Stromal cell of bone marrow (primary cell): Measurements from ENCODE around the gene MMP23B.
"Not testable (repeated sequence)": the region's sequence is repeated elsewhere in the genome, so short reads cannot be mapped to it uniquely, and the experiment has no call there.

Experiments
- DNase-seq: peaks from one replicate; pipeline ENCODE4 v3.0.0-alpha.2; 2012; ENCODE audit warnings: low read depth

MMP23B gene

DNA sequence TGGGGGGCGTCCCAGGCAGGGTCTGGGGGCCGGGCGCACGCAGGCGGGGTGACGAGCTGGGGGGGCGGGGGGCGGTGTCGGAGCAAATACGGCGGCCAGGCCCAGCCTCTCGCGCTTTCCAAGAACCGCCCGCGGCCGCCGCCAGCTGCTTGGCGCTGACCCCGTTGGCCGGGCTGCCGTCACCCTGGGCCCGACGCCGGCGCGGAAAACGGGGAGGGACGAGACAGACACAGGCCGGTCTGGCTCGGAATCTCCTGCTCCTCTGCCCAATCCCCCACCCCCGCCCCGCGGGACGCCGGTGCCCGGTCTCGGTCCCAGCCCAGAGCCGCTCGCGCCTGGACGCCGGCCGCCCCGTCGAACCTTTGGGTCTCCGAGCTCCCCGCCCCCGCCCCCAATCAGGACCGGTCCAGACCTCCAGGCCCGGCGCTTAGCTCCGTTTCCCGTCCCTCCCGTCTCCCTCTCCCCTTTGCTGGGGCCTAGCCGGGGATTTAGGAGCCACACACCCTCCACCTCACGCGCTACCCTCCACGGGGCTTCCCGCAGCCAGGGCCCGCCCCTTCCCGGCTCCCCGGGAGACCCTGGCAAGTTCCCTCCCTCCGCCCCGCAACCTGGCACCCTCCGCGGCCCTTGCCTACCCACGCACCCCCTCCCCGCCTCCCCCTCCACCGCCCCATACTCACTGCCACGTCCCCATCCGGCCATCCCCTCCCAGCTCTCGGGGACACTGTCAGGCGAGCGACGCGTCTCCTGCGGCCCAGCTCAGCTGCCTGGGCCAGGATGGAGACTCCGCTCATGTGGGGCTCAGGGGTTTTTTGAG, 800 bp upstream of the MMP23B start:
- DNase-seq, result no peak

DNA sequence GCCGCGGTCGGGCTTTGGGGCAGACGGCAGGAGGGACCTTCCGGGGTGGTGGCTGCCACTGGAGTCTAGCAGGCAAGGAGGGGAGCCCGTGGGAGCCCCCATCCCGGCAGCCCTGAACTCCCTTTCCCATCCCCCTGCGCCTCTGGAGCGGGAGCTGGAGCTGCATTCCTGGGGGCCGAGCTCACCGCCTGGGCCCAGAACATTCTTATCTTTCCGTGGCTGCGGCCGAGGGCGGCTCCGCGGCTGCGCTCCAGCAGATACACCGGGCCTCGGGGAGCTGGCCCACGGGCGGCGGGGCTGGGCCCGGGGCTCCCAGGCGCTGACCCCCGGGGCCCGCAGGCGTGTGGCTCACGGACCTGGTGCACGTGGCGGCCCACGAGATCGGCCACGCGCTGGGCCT, 1.4 kb downstream of the MMP23B start:
- DNase-seq, result not testable (repeated sequence)

DNA sequence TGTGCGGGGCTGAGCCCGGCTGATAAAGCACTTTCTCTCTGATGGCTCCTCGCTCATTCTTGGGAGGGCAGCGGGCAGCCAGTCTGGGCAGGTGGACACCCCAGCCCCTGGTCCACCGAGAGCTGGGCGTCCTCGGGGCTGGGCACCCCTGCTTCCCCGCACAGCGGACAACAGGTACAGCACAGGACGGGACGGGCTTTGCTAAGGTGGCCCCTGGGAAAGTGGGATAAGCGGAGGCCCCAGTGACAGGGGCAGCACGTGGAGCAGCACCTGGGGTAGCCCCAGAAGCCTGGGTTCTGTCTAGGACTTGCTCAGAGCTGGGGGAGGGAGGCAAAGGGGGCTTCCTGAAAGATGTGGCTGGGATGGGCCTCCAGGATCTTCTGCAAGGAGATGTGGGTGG, 2.6 kb downstream of the MMP23B start:
- DNase-seq, result not testable (repeated sequence)

DNA sequence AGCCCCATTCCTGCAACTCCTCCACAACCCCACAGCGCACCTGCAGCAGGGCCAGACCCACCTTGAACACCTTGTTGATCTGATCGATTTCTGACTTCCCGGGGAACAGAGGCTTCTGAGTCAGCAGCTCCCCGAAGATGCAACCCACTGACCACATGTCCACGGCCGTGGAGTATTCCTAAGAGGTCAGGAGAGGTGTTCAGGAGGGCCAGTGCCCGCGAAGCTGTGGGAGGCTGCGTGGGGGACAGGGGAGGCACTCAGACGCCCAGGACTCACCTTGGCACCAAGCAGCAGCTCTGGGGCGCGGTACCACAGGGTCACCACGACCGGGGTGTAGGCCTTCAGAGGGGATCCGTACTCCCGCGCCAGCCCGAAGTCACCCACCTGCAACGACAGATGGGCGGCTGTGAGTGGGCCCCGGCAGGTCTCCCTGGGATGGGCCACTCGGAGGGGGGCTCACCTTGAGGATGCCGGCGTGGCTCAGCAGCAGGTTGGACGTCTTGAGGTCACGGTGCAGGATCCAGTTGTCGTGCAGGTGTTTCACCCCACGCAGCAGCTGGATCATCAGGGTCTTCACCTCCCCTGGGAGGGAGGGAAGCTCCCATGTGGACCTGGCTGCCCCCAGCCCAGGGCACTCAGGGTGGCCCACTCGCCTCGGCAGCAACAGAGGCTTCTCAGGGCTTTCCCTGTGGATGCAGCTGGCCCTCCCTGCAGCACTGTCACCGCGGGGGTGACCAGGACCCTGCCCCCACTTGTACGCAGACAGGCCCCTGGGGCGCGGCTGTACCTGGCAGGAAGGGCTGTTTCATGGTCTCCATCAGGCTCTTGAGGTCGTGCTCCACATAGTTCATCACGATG, 4.9 kb downstream of the MMP23B start:
- DNase-seq, result not testable (repeated sequence)

DNA sequence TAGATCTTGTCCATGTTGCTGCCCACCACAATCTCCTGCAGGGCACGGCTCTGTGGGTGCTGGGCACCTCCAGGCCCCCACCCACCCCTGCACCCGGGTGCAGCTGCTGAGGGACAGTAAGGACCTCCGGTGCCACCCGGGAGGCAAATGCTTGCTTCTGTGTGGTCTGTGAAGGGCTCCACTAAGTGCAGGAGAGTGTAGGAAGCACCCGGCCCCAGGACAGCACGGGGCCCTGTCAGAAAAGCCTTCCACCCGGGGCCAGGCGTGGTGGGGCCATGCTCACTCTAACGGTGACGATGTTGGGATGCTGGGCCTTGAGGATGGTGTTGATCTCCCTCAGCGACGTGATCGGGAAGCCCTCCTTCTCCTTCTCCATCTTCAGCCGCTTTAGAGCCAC, 5.5 kb downstream of the MMP23B start:
- not testable (repeated sequence) for DNase-seq

DNA sequence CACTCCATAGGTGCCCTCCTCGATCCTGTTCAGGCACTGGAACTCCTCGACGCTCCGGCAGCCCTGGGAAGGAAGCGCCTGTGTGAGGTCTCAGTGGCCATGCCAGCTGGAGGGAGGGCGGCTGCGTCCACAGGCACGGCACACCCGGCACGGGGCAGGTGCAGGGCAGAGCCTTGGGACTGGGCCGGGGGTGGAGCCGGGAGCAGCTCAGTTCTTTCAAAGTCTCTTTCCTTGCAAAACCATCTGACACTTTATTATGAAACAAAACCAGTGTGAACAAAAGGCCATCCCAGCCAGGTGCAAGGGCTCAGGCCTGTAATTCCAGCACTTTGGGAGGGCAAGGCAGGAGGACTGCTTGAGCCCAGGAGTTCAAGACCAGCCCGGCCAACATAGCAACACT, 6.6 kb downstream of the MMP23B start:
- not testable (repeated sequence) for DNase-seq

DNA sequence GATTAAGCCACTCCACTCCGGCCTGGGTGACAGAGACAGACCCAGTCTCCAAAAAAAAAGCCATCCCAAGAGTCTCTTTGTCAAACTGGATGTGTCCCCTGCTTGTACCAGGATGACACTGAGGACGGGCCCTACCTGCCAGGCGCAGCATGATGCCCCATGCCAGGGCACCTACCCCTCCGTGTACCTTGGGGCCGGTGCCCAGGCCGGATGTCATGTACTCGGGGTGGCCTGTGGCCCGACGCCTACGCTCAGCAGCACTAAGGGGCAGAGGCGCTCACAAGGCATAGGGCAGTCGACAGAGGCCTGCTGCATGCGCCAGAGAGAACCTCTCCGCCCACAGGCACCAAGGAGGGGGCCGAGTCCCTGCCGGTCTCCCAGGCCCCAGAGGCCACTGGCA, 7.4 kb downstream of the MMP23B start:
- not testable (repeated sequence) for DNase-seq

DNA sequence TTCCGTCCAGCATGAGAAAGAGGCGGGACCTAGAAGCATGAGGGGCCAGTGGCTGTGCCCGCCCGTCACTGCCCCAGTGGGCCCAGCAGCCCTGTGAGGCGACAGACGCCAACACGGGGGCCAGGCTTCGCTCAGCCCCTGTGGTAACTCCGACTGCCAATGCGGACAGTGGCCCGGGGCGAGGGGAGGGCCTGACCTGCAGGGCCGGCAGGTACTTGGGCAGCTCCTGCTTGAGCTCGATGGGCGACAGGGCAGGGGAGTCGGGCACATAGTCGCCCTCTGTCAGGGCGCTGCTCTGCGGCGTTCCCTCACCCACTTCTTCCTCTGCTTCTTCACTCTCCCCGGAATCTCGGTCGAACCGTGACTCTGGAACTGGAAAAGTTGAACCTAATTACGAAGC, 8.1 kb downstream of the MMP23B start:
- not testable (repeated sequence) for DNase-seq

DNA sequence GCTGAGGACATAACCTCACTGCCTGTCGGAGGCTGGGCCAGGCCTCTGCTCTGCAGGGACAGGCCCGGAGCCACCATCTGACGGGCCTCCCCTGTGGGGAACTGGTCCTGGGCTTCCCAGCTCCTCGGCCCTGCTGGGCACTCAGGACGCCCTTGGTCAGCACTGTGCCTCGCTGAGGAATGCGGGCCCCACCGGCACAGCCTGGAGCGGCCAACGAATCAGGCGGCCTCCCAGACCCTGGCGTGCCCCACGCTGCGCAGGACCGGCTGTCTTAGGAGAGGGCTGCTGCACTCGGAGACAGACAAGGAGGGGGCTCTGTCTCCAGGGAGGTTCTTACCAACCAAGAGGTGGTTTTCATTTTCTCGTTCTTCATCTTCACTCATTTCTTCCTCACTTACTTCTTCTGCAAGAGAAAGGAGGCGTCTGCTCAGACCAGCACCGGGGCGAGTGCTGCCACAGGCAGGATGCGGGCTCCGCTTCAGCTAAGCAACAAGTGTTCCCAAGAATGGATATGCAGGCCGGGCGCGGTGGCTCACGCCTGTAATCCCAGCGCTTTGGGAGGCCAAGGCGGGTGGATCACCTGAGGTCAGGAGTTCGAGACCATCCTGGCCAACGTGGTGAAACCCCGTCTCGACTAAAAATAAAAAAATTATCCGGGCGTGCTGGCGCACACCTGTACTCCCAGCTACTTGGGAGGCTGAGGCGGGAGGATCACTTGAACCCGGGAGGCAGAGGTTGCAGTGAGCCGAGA, 8.9 kb downstream of the MMP23B start:
- DNase-seq, result not testable (repeated sequence)

DNA sequence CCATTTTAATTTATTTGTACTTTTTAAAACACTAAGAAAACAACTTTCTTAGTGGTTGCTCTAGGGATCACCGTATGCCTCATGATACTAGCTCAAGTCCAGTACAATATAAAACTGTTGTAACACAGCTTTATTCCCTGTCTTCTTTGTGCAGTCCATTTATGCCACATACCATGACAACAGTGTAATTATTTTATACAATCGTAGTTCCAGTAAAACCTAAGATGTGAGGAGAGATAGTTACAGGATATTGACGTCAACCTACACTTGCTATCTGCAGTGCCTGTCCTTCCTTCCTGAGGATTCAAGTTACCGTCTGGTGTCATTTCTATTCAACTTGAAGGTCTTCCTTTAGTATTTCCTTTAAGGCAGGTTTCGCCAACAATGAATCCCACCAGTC, 14.4 kb downstream of the MMP23B start:
- DNase-seq, result not testable (repeated sequence)

DNA sequence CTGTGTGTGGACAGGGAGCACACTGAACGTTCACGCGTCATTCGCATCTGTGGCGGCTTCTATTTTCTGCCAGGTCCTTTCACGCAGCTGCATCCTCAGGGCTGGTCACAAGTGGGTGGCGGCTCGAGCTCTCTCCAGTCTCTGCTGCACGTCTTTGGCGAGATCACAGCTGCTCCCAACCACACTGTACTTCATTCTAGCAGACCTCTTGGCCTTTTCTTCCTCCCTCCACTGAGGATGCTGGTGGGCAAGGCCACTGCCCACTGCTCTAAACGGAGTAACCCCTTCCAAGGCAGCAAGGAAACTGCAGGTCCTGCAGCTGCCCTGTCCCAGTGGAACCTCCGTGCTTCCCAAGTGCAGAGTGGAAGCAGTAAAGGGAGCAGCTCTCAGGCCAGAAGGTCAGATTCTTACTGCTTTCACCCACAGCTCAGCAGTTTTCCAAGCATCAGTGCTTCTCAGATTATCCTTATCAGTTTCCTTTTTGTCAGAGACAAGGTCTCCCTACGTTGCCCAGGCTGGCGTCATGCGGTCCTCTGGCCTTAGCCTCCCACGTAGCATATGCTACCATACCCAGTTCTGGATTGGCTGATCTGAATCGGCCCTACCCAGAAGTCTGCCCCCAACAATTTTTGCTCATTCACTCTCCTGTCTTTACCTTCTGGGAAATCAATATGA, 15.7 kb downstream of the MMP23B start:
- not testable (repeated sequence) for DNase-seq

DNA sequence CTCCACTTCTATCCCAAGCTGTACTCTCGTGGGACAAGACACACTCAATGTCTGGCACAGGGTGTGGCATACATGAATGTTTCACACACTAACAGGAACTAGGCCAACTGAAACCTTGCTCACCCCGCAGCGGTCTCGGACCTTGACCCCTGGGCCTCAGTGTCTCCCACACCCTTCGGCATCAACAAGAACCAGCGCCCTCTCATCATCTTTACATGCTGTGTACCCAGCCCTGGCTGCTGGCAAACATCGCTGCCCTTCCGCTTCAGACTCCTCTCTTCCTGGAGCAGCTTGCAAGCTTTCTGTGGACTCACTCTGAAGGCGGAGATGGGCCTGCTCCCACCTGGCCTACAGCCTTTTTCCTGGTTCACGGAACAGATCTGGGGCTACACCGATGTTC, 16.3 kb downstream of the MMP23B start:
- DNase-seq, result not testable (repeated sequence)

DNA sequence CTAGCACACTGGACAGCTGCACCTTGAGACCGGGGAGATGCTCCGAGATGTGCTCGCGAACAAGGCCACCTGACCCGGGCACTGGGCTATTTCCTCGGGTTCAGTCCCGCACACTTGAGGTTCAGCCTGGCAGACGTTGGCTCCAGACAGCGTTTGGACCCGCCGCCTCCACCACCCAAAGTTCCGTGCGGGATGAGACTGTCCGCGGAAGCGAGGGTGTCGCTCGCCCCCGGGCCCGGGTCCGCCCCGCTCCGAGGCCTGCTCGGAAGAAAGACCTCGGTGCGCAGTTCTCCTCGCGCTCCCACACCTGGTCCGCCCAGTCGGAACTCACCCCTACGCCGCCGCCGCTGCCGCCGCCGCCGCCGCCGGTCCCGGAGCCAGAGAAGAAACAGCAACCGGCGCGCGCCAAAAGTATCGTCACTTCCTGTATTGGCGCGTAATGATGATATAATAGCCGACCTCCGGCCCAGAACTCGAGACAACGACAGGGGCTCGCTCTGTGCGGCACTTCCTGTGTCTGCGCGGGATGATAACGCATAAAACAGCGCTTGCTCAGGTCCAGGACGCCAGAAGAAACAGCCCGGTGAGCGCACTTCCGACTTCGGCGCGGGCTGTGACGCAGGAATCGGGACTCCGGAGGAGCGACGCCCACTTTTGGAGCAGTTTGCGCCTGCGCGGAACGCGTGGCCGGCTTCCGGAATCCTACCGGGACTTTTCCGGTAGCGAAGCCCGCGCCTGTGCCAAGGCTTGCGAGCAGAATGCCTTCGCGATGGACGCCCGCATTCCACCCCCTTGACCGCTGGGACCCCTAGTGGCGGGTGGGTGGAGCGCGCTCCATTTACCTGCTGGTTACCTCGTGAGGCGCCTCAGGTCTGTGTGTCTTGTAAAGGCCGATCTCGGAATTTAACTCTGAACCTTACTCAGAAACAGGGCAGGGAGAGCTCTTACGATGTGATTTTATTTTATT, 26.9 kb downstream of the MMP23B start, which contains the start of gene CDK11B:
Gene CDK11B (minus strand): TSS at position 422 of the 967 bp plus-strand sequence. CDS start 1,519 bp downstream, outside the sequence.
- peak; percentile 91 for DNase-seq

DNA sequence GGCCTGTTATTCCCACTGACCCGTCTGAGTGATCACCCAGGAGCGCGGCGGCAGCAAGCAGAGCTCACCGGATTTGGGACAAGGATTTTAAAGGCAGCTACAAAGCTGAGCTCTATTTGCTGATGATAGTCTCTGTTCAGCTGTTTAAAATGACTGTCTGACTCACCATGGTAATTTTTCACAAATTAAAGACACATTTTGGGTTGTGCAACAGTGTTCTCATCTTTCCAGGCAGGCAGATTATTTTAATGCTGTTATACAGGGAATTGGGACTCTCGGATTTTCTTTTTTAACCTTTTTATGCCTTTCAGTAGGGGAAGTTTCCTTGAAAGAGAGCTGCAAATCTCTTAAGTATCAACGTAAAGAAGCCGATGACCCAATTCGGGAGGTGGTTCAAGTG, 30.4 kb downstream of the MMP23B start:
- peak; percentile 38 for DNase-seq

DNA sequence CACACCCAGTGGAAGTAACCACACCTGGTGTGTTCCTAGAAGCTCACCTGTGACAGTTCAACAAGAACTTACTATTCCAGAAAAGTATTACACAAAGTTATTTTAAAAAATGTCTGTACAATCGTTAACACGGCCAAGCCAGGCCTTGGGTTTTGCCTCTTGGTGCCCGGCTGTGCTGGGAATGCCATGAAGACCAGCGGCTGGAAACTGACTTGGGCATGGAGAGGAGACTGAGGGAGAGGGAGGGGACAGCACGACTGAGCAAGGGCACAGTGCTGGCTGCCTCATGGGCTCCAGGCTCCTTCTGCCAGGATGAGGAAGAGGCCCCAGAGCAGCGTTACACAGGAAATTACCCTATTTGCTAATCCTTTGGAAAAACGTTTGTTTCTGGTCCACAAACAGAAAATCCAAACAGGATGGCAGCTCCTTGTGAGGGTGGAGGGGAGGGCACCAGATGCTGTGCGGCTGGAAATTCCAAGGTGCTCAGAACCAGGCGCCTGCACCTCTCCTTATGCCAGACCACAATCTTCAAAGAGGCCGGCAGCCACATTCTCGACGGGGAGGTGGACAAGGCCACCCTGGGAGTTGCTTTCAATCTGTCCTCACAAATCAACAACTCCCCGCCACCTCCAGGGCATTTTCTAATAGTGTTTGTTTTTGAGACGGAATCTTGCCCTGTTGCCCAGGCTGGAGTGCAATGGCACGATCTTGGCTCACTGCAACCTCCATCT, 31.0 kb downstream of the MMP23B start:
- not testable (repeated sequence) for DNase-seq

DNA sequence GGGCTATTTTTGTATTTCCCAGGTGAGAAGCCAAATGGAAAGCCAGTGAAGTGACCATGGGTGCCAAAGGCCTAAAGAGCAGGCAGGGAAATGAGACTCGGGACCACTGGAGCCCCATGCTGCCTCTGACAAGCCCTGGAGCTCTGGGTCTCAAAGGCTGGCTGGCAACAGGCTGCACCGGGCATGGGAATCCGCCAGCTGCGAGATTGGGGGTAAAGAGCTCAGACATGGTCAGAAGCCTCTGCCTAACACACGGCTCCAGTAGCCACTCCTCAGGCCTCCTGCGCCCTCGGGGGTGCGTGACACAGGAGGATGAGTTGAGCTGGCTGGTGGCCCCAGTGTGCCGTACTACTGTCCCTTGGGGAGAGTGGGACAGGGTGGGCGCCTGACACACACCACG, 32.3 kb downstream of the MMP23B start:
- not testable (repeated sequence) for DNase-seq

DNA sequence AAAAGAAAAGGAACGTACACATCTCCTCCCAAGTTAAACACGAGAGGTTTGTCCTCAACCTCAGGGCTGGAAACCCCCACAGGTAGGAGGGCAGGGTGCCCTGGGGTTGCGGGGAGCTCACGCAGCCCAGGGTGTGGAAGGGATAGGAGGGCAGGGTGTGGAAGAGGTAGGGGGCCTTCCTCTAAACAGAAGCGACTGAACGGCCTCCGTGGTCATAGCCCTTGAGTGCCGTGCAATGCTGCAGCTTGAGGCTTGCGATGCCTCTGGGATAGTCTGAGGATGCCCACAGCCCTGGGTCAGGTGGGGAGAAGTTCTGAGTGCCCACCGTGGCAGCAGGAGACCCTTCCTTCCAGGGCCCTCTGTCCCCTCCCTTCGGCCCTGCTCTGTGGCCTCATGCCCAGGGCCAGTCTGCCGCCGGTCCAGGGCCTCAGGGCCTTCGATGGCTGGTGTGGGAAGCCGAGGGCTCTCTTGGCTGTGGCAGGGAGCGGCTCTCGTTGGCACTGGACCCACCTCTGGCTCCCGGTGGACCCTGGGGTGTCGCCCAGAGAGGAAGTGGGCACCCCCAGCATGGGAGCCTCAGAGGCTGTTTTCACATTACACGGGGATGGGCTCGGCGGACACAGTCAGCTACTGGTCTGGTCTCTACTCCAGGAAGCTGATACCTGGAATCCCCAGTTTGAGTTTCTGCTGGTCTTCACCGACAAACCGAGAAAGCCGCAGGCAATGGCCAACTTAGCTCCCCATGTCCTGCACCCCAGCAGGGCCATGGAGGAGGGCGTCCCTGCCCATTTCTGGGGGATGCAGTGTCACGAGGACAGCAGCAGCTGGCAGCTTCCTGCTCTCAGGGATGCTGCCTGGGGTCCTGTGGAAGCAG, 33.2 kb downstream of the MMP23B start:
- DNase-seq, result no peak

DNA sequence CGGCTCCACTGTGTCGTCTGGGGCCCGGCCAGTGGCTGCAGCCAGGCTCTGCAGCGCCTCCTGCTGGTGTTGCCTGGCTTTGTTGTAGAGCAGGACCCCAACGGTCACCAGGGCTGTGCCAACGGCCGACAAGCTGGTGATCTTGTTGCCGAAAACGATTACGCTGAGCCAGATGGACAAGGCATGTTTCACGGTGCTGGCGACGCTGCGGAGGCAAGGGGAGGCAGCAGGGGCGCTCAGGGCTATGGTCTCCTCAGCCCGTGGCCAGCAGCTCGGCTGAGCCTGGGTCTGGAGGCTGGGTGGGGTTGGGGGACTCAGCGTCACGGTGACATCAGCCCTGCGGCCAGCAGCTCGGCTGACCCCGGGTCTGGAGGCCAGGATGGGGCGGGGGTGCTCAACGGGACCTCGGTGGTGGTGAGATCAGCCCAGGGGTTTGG, 33.9 kb downstream of the MMP23B start:
- no peak for DNase-seq

DNA sequence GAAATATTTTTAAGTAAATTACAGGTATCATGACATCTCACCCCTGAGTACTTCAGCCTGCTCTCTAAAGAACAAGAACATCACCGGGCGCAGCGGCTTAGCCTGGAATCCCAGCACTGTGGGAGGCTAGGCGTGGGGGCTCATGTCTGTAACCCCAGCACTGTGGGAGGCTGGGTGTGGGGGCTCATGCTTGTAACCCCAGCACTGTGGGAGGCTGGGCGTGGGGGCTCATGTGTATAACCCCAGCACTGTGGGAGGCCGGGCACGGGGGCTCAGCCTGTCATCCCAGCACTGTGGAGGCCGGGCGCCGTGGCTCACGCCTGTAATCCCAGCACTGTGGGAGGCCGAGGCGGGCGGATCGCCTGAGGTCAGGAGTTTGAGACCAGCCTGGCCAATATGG, 34.6 kb downstream of the MMP23B start:
- no peak for DNase-seq
